GM23248 (cell line): ENCODE results near the gene UFSP1. TPM values are rescaled to one million over a fixed set of nuclear protein-coding genes. Genes with fewer than 3 reads are reported as not detected.

Experiments used
- DNase-seq: peaks from one replicate; pipeline ENCODE4 v3.0.0-alpha.2; 2015
- H2AFZ ChIP-seq: fragments of 200-600 bp; sonication (generic); 2 replicates; pipeline ENCODE4 v1.6.1; 2016; ENCODE audit warnings: antibody characterized with exemption
- H3F3A ChIP-seq: fragments of 200-600 bp; sonication (generic); 2 replicates; pipeline ENCODE4 v1.6.1; 2016; ENCODE audit warnings: mild to moderate bottlenecking, antibody characterized with exemption, mixed run types; ENCODE audit not compliant: insufficient read depth
- H3K27ac ChIP-seq: fragments of 200-600 bp; sonication (generic); 2 replicates; pipeline ENCODE4 v1.5.1; 2016; ENCODE audit warnings: mild to moderate bottlenecking
- H3K27me3 ChIP-seq: fragments of 200-600 bp; sonication (generic); replicated peaks from 2 replicates; pipeline ENCODE4 v1.6.1; 2016; ENCODE audit warnings: mild to moderate bottlenecking; ENCODE audit not compliant: insufficient read depth
- H3K36me3 ChIP-seq: fragments of 200-600 bp; sonication (generic); 2 replicates; pipeline ENCODE4 v1.6.1; 2016; ENCODE audit warnings: low read depth, mild to moderate bottlenecking
- H3K4me1 ChIP-seq: fragments of 200-600 bp; sonication (generic); 2 replicates; pipeline ENCODE4 v1.6.1; 2016; ENCODE audit warnings: mild to moderate bottlenecking; ENCODE audit not compliant: insufficient read depth
- H3K4me2 ChIP-seq: fragments of 200-600 bp; sonication (generic); one replicate; pipeline ENCODE4 v1.6.1; 2016; ENCODE audit warnings: mild to moderate bottlenecking; ENCODE audit not compliant: unreplicated experiment
- H3K4me3 ChIP-seq: fragments of 200-600 bp; sonication (generic); 2 replicates; pipeline ENCODE4 v1.5.1; 2016; ENCODE audit warnings: mild to moderate bottlenecking
- H3K79me2 ChIP-seq: fragments of 200-600 bp; sonication (generic); 2 replicates; pipeline ENCODE4 v1.6.1; 2016; ENCODE audit warnings: mild to moderate bottlenecking; ENCODE audit not compliant: insufficient read depth
- H3K9ac ChIP-seq: fragments of 200-600 bp; sonication (generic); 2 replicates; pipeline ENCODE4 v1.6.1; 2016; ENCODE audit warnings: mild to moderate bottlenecking
- H3K9me2 ChIP-seq: fragments of 200-600 bp; sonication (generic); 2 replicates; pipeline ENCODE4 v1.6.1; 2016; ENCODE audit warnings: mixed run types, mild to moderate bottlenecking, moderate library complexity; ENCODE audit not compliant: insufficient read depth
- H3K9me3 ChIP-seq: fragments of 200-600 bp; sonication (generic); one replicate; pipeline ENCODE4 v1.6.1; 2017; ENCODE audit warnings: low read depth
- H4K20me1 ChIP-seq: fragments of 200-600 bp; sonication (generic); 2 replicates; pipeline ENCODE4 v1.6.0; 2016; ENCODE audit not compliant: insufficient read depth
- EZH2 ChIP-seq: fragments of 200-600 bp; sonication (generic); IDR thresholded peaks from 2 replicates; pipeline ENCODE4 v1.6.1; 2018; ENCODE audit warnings: antibody characterized with exemption, mild to moderate bottlenecking; ENCODE audit not compliant: insufficient read depth, poor library complexity, severe bottlenecking
- EZH2phosphoT487 ChIP-seq: fragments of 200-600 bp; sonication (generic); IDR thresholded peaks from 2 replicates; pipeline ENCODE4 v1.6.1; 2018; ENCODE audit warnings: antibody characterized with exemption, moderate library complexity, mild to moderate bottlenecking, low read depth; ENCODE audit not compliant: insufficient read depth
- whole genome bisulfite sequencing, 2 experiments: methylation state at CpG; one replicate each; pipeline ENCODE4 v1.1.6; 2015 to 2017; ENCODE audit warnings: low lambda C conversion rate in 2 of 2, low coverage in 1 of 2; ENCODE audit errors: missing lambda C conversion rate in 2 of 2; 5-methylcytosine and 5-hydroxymethylcytosine counted together
- in situ Hi-C: fragments of 300-500 bp; cut with MboI; formaldehyde crosslinking; loops from 2 replicates; pipeline ENCODE4 v1.15.0; 2020
- polyA plus RNA-seq: library from polyadenylated mRNA; unstranded; fragments of >200 nt; fragmentation: Nextera tagmentation; extraction: Ambion mirVana; gene quantifications from 2 replicates; pipeline ENCODE4 v1.2.1, GENCODE V29; 2016
- total RNA-seq: library from RNA; depleted of rRNA; stranded (reverse); fragments of >200 nt; shearing (Covaris generic); gene quantifications from 2 replicates; pipeline ENCODE4 v1.2.3, GENCODE V29; 2014

The UFSP1 gene
- total and polyA plus RNA-seq, 2 experiments from 2014 or later, result 5.1 to 9.9 TPM

DNA sequence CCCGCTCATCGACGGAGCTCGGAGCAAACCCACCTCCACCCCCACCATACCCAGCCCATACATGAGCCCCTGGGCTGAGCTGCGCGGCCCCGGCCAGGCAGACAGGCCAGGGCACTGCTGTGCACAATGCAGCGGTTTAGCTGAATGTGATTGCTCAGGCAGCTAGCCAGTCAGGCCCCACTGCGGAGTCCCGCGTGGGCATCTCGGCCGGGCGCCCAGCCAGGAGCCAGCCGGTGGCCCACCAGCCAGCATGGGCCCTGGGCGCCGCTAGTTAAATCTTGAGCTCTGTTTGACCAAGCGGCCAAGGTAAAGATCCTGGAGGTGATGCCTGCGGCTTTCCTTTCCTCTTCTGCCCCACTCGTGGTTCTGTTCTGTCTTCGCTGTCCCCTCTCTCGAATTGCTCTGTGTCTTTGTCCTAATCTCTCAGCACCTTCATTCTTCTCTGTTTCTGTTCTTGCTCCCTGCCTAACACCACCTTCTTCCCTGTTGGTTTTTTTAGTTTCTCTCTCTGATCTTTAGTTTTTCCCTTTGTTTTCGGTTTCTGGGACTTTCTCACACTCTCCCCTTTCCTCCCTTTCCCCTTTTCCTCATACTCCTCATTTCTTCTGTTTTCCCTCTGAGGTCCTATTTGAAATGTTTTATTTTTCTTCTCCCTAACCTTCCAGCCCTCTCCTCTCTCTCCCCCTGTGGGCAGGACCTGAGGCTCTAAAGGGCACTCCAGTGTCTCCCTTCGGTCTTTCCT is 6.6 kb downstream of the UFSP1 start:
- peaks cover 69% of the 10 kb centered on the region for H3K79me2 ChIP-seq
- no peak overlapping the region for H3K4me3 ChIP-seq
- no peak overlapping the region for H3K4me2 ChIP-seq
- peaks cover 51% of the 10 kb centered on the region for H3K36me3 ChIP-seq
- no peaks in the 10 kb centered on the region for H3K27me3 ChIP-seq
- no peaks in the 10 kb centered on the region for H3K9me2 ChIP-seq
- no peak for DNase-seq
- 90 to 91% methylated on average over 22 to 24 of the region's 24 CpGs for WGBS, 2 experiments
- H3F3A ChIP-seq, result peaks cover 26% of the 10 kb centered on the region; the same call in 1 of the 2 replicates
- peaks cover 7% of the 10 kb centered on the region; the same call in 1 of the 2 replicates for H3K4me1 ChIP-seq
- no peak overlapping the region for H2AFZ ChIP-seq
- no peak overlapping the region for H3K27ac ChIP-seq
- H4K20me1 ChIP-seq, result no peaks in the 10 kb centered on the region
- no peak overlapping the region for H3K9ac ChIP-seq
- no peaks in the 10 kb centered on the region for H3K9me3 ChIP-seq
- TF ChIP-seq EZH2, result no peak
- no peak for TF ChIP-seq EZH2phosphoT487
- in situ Hi-C loops, result no loop called here

DNA sequence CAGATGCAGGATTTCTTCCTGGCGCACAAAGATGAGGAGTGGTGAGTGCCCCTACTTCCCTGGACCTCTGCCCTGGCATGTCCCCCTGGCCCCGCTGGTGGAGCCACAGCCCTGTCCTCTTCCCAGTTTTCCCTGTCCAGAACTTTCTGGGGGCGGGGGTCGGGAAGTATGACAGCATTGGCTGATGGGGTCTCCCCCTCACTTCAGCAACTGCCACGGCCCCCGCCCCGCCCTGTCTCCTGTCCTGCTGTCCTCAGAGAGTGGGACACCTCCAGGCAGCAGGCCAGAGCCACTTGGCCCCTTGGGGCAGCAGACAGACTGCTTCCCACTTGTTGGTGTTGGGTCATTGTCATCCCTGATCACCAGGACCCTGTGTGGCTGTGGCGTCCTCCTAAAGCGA is 7.3 kb downstream of the UFSP1 start:
- Histone ChIP-seq H3F3A (peaks cover 20% of the 10 kb centered on the region; the same call in 1 of the 2 replicates), H3K9me3 (no peaks in the 10 kb centered on the region), H3K79me2 (peaks cover 69% of the 10 kb centered on the region), H3K27me3 (no peaks in the 10 kb centered on the region), H3K9ac (no peak overlapping the region), H3K36me3 (peaks cover 50% of the 10 kb centered on the region; the same call in 1 of the 2 replicates), H4K20me1 (no peaks in the 10 kb centered on the region), H3K9me2 (no peaks in the 10 kb centered on the region), H3K4me2 (no peak overlapping the region), H3K27ac (no peak overlapping the region), H2AFZ (no peak overlapping the region), H3K4me3 (no peak overlapping the region), H3K4me1 (0 out of 2 replicates have a peak, but pooled peaks cover 4% of the 10 kb centered on the region)
- TF ChIP-seq EZH2 (no peak), EZH2phosphoT487 (no peak)
- in situ Hi-C loops, result no loop called here
- DNase-seq, result no peak
- WGBS, 2 experiments, result 90 to 91% methylated on average over 9 of the region's 9 CpGs

DNA sequence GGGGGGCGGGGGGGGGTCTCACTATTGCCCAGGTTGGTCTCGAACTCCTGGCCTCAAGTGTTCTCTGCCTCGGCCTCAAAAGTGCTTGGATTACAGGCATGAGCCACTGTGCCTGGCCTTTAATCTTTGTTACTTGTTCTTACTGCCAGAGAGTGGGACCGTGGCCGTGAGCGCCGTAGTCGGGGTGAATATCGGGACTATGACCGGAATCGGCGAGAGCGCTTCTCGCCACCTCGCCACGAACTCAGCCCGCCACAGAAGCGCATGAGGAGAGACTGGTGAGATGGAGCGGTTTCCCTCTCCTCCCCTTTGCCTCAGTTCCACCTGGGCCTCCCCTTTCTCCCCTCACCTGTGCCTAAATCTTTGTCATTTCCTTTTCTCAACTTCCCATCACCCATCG is 8.4 kb downstream of the UFSP1 start:
- Histone ChIP-seq H3K4me2 (no peak overlapping the region), H3K4me3 (no peak overlapping the region), H3K9ac (no peak overlapping the region), H3K4me1 (peaks cover 13% of the 10 kb centered on the region), H3F3A (peaks cover 17% of the 10 kb centered on the region; the same call in 1 of the 2 replicates), H3K79me2 (peaks cover 78% of the 10 kb centered on the region), H2AFZ (no peak overlapping the region), H4K20me1 (0 out of 2 replicates have a peak, but pooled peaks cover 5% of the 10 kb centered on the region), H3K27me3 (no peaks in the 10 kb centered on the region), H3K27ac (no peak overlapping the region), H3K9me2 (no peaks in the 10 kb centered on the region), H3K36me3 (peaks cover 51% of the 10 kb centered on the region; the same call in 1 of the 2 replicates), H3K9me3 (no peaks in the 10 kb centered on the region)
- TF ChIP-seq EZH2 (no peak), EZH2phosphoT487 (no peak)
- no peak for DNase-seq
- 92 to 94% methylated on average over 18 to 20 of the region's 20 CpGs for WGBS, 2 experiments
- in situ Hi-C loops, result no loop called here

DNA sequence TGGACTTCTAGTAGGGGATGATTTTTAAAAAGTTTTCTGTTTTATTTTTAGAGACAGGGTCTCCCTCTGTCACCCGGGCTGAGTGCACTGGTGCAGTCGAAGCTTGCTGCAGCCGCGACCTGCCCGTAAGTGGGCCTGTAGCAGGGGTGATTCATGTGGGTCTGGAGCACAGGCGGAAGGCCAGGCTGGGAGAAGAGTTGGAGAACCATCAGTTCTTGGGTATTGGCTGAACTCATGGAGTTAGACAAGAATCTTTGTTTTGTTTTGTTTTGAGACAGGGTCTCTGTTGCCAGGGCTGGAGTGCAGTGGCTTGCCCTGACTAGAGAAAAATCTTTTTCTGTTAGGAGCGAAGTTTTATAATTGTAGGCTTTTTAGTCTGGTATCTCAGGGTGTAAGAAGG is 8.9 kb downstream of the UFSP1 start:
- Histone ChIP-seq H3K27ac (no peak overlapping the region), H3F3A (peaks cover 17% of the 10 kb centered on the region; the same call in 1 of the 2 replicates), H3K4me3 (no peak overlapping the region), H3K4me2 (no peak overlapping the region), H3K27me3 (no peaks in the 10 kb centered on the region), H3K9ac (no peak overlapping the region), H3K79me2 (peaks cover 83% of the 10 kb centered on the region), H3K9me3 (no peaks in the 10 kb centered on the region), H3K4me1 (peaks cover 18% of the 10 kb centered on the region), H4K20me1 (0 out of 2 replicates have a peak, but pooled peaks cover 5% of the 10 kb centered on the region), H2AFZ (no peak overlapping the region), H3K9me2 (no peaks in the 10 kb centered on the region), H3K36me3 (peaks cover 47% of the 10 kb centered on the region; the same call in 1 of the 2 replicates)
- no peak for TF ChIP-seq EZH2
- TF ChIP-seq EZH2phosphoT487, result no peak
- DNase-seq, result no peak
- 45 to 57% methylated on average over 7 of the region's 7 CpGs for WGBS, 2 experiments
- in situ Hi-C loops, result no loop called here
